OCI-LY7 (cell line): ENCODE results near the gene XAB2. TPM values are rescaled to one million over a fixed set of nuclear protein-coding genes. Genes with fewer than 3 reads are reported as not detected.
A peak's percentile ranks its signal among the peaks of the same experiment; 100 is the strongest.

ENCODE experiments used
- BruUV-seq: library from RNA; stranded (reverse); fragments of 400-500 nt; replicated peaks from 2 replicates; lab custom pipeline; 2021; lab: Mats Ljungman, UMichigan
- CTCF ChIA-PET: fragments of 300-600 bp; sonication (Branson Sonifier 250); formaldehyde crosslinking; loops from one replicate; lab custom pipeline; 2022; ENCODE audit warnings: antibody characterized with exemption; ENCODE audit not compliant: unreplicated experiment; lab: Charles Lee
- POLR2A ChIA-PET: fragments of 300-600 bp; sonication (Branson Sonifier 250); formaldehyde crosslinking; loops from one replicate; lab custom pipeline; 2022; ENCODE audit warnings: antibody characterized with exemption; lab: Charles Lee
- DNase-seq: peaks from one replicate; pipeline ENCODE4 v3.0.0-alpha.2; 2015; ENCODE audit warnings: low spot score
- H2AFZ ChIP-seq: fragments of 200-600 bp; sonication (generic), shearing (Covaris generic); 2 replicates; pipeline ENCODE4 v1.6.1; 2014; ENCODE audit warnings: mild to moderate bottlenecking, antibody characterized with exemption, low read length, moderate library complexity
- H3K27ac ChIP-seq: fragments of 200-600 bp; sonication (generic); 2 replicates; pipeline ENCODE4 v1.5.1; 2014; ENCODE audit warnings: mixed run types, low read depth, mild to moderate bottlenecking, moderate library complexity, low read length, inconsistent platforms; ENCODE audit not compliant: poor library complexity, severe bottlenecking
- H3K36me3 ChIP-seq: fragments of 200-600 bp; sonication (generic); 2 replicates; pipeline ENCODE4 v1.6.1; 2014; ENCODE audit warnings: mild to moderate bottlenecking, antibody characterized with exemption, low read length, moderate library complexity, mixed read lengths; ENCODE audit not compliant: insufficient read depth
- H3K4me1 ChIP-seq: fragments of 200-600 bp; sonication (generic); 2 replicates; pipeline ENCODE4 v1.5.1; 2014; ENCODE audit warnings: mild to moderate bottlenecking, low read length; ENCODE audit not compliant: insufficient read depth, poor library complexity, severe bottlenecking
- H3K4me2 ChIP-seq: fragments of 200-600 bp; sonication (generic); 2 replicates; pipeline ENCODE4 v1.6.1; 2014; ENCODE audit warnings: mild to moderate bottlenecking, low read length
- H3K4me3 ChIP-seq: fragments of 200-600 bp; sonication (generic); 2 replicates; pipeline ENCODE4 v1.5.1; 2014; ENCODE audit warnings: mild to moderate bottlenecking, low read depth, low read length; ENCODE audit not compliant: poor library complexity, severe bottlenecking
- H3K79me2 ChIP-seq: fragments of 200-600 bp; sonication (generic); 2 replicates; pipeline ENCODE4 v1.6.1; 2016; ENCODE audit warnings: low read depth, mild to moderate bottlenecking, low read length, moderate library complexity, mixed read lengths; ENCODE audit not compliant: insufficient read depth
- H3K9me2 ChIP-seq: fragments of 200-600 bp; sonication (generic); 2 replicates; pipeline ENCODE4 v1.6.1; 2016; ENCODE audit warnings: mild to moderate bottlenecking, low read length, mixed read lengths; ENCODE audit not compliant: insufficient read depth
- H3K9me3 ChIP-seq: fragments of 200-600 bp; sonication (generic); 2 replicates; pipeline ENCODE4 v1.6.1; 2014; ENCODE audit warnings: mild to moderate bottlenecking, mixed run types, low read length, mixed read lengths
- H4K20me1 ChIP-seq: fragments of 200-600 bp; sonication (generic); 2 replicates; pipeline ENCODE4 v1.6.1; 2014; ENCODE audit warnings: mild to moderate bottlenecking, antibody characterized with exemption, low read length, moderate library complexity, mixed read lengths; ENCODE audit not compliant: insufficient read depth
- CTCF ChIP-seq: fragments of 200-600 bp; sonication (generic); conservative IDR thresholded peaks from 2 replicates; pipeline ENCODE4 v1.5.1; 2014; ENCODE audit warnings: mild to moderate bottlenecking, antibody characterized with exemption, low read length, moderate library complexity, mixed read lengths
- EZH2phosphoT487 ChIP-seq: fragments of 200-600 bp; sonication (generic); IDR thresholded peaks from 2 replicates; pipeline ENCODE4 v1.6.1; 2018; ENCODE audit warnings: low read depth, borderline replicate concordance, mild to moderate bottlenecking, mixed run types, antibody characterized with exemption, low read length, moderate library complexity, mixed read lengths
- intact Hi-C: fragments of 100-400 bp; cut with micrococcal nuclease; formaldehyde crosslinking; loops from one replicate; pipeline ENCODE4 v1.10.0; 2022; ENCODE audit not compliant: unreplicated experiment
- total RNA-seq, 2 experiments: library from RNA; depleted of rRNA in 1 of 2; stranded (reverse); fragments of >200 nt in 1 of 2; shearing (Covaris generic) in 1 of 2; gene quantifications; 2 replicates each; pipeline ENCODE4 v1.2.3, GENCODE V29; 2014 to 2022

XAB2 gene
- total RNA-seq, 2 experiments from 2014 or later: 36.6 to 39.9 TPM

DNA sequence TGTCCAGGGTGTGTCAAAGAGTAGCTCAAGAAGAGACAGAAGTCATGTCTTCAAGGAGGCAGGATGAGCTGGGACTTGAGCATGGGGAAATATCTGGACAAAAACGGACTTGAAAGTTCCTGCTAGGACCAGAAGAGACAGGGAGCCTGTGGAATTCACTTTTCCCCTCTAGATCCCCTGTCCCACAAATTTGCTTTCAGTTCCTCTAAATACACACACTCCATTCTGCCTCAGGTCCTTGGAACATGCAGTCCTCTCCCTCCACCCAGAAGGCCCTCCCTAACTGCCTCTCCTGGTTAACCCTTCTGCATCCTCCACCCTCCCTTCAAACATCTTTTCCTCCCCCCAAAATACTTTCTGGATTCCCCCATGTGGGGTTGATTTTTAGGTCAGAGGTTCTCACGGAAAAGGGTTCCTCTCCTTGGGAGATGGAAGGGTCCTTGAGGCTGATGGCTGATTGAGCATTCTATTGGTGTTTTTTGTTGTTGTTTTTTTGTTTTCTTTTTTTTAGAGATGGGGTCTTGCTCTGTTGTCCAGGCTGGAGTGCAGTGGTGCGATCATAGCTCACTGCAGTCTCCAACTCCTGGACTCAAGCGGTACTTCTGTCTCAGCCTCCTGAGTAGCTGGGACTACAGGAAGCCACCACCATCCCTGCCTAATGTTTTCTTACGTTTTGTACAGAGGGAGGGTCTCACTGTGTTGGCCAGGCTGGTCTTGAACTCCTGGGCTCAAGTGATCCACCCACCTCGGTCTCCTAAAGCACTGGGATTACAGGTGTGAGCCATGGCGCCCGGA lies 32.6 kb upstream of the XAB2 start:
- H3K4me1 ChIP-seq: peaks cover 9% of the 10 kb centered on the region
- H3K27ac ChIP-seq: no peak overlapping the region
- DNase-seq: no peak
- H3K9me2 ChIP-seq: no peaks in the 10 kb centered on the region
- BruUV-seq: no TSS peak
- CTCF ChIA-PET: no interaction called here
- H3K4me2 ChIP-seq: no peak overlapping the region
- no peaks in the 10 kb centered on the region for H3K36me3 ChIP-seq
- POLR2A ChIA-PET: no interaction called here
- H3K4me3 ChIP-seq: no peak overlapping the region
- no peaks in the 10 kb centered on the region for H3K79me2 ChIP-seq
- intact Hi-C loops: no loop called here
- no peaks in the 10 kb centered on the region for H3K9me3 ChIP-seq
- TF ChIP-seq CTCF: no peak
- H2AFZ ChIP-seq: no peak overlapping the region
- no peaks in the 10 kb centered on the region for H4K20me1 ChIP-seq

DNA sequence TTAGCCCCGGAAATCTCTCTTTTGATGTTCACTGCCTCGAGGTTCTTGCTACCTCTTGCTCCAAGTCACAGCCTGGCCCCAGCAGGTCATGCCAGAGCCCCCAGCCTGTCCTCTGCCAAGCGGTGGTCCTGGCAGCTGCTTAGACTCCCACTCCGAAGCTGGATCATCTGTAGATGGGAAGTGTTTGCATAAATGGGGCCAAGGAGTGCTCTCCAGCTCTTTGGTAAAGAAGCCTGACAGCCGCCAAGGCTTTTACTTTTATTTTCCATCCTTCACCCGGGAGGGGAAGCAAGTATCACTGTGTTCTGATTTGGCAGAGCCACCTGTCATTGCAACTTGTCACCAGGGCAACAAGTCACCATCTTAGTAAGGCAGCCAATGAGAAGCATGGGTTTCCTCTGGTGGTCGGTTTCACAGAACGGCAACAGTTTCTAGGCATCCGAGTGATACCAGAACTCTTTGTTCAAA lies 28.9 kb upstream of the XAB2 start:
- Histone ChIP-seq H4K20me1 (no peaks in the 10 kb centered on the region), H3K4me1 (peaks cover 9% of the 10 kb centered on the region), H2AFZ (peak overlapping the region; percentile 93), H3K9me2 (no peaks in the 10 kb centered on the region), H3K4me3 (peak overlapping the region; percentile 52), H3K9me3 (no peaks in the 10 kb centered on the region), H3K27ac (peak overlapping the region; percentile 24), H3K79me2 (no peaks in the 10 kb centered on the region), H3K36me3 (no peaks in the 10 kb centered on the region), H3K4me2 (peak overlapping the region; percentile 69)
- CTCF ChIA-PET: no interaction called here
- DNase-seq: peak; percentile 78
- TF ChIP-seq CTCF: no peak
- TF ChIP-seq EZH2phosphoT487: no peak
- intact Hi-C loops: no loop called here
- POLR2A ChIA-PET: no interaction called here
- BruUV-seq: no TSS peak

- ChIA-PET CTCF (no interaction called here), POLR2A (no interaction called here)
- no peak overlapping the region for H3K4me3 ChIP-seq
- H3K4me1 ChIP-seq: peaks cover 11% of the 10 kb centered on the region
- no peak for DNase-seq
- TF ChIP-seq CTCF (no peak), EZH2phosphoT487 (no peak)
- H2AFZ ChIP-seq: peak overlapping the region; percentile 40; the same call in 1 of the 2 replicates
- H3K79me2 ChIP-seq: no peaks in the 10 kb centered on the region
- no peaks in the 10 kb centered on the region for H3K36me3 ChIP-seq
- no peaks in the 10 kb centered on the region for H3K9me3 ChIP-seq
- BruUV-seq: no TSS peak
- no peaks in the 10 kb centered on the region for H4K20me1 ChIP-seq
- intact Hi-C loops: no loop called here
- H3K4me2 ChIP-seq: no peak overlapping the region
- no peak overlapping the region for H3K27ac ChIP-seq
- H3K9me2 ChIP-seq: no peaks in the 10 kb centered on the region
Measured at GRCh38 chr19:7657131-7657751, 27.9 kb upstream of the XAB2 start.
